Measurements from ENCODE around the gene HECW1. TPM values are rescaled to one million over a fixed set of nuclear protein-coding genes. Genes with fewer than 3 reads are reported as not detected.
"Not testable (repeated sequence)": the region's sequence is repeated elsewhere in the genome, so short reads cannot be mapped to it uniquely, and the experiment has no call there.

The HECW1 gene
- total RNA-seq, 1 experiment from 2014 or later = 18.3 TPM

GRCh38 chr7:43467406-43467805 lies 355.0 kb downstream of the HECW1 start:
- peak; percentile 23 for DNase-seq (ENCODE audit: low read depth)

- DNase-seq (ENCODE audit: low read depth) = no peak
These were observed 355.4 kb downstream of the HECW1 start for GRCh38 chr7:43467846-43468245.

GRCh38 chr7:43469051-43469450 lies 356.6 kb downstream of the HECW1 start:
- no peak for DNase-seq (ENCODE audit: low read depth)

GRCh38 chr7:43470110-43470509 lies 357.7 kb downstream of the HECW1 start:
- DNase-seq (ENCODE audit: low read depth) = no peak

GRCh38 chr7:43475983-43476382 lies 363.5 kb downstream of the HECW1 start:
- DNase-seq (ENCODE audit: low read depth) = no peak

- no peak for DNase-seq (ENCODE audit: low read depth)
These were observed 364.4 kb downstream of the HECW1 start for GRCh38 chr7:43476896-43477295.

GRCh38 chr7:43479042-43479441 lies 366.6 kb downstream of the HECW1 start:
- no peak for DNase-seq (ENCODE audit: low read depth)

- no peak for DNase-seq (ENCODE audit: low read depth)
These were observed 367.1 kb downstream of the HECW1 start for GRCh38 chr7:43479543-43479942.

- DNase-seq (ENCODE audit: low read depth) = no peak
These were observed 368.1 kb downstream of the HECW1 start for GRCh38 chr7:43480581-43480980.

- peak; percentile 67 for DNase-seq (ENCODE audit: low read depth)
These were observed 369.6 kb downstream of the HECW1 start for GRCh38 chr7:43481902-43482678.

GRCh38 chr7:43482679-43483252 lies 370.3 kb downstream of the HECW1 start:
- no peak for DNase-seq (ENCODE audit: low read depth)

- DNase-seq (ENCODE audit: low read depth) = no peak
These were observed 372.4 kb downstream of the HECW1 start for GRCh38 chr7:43484678-43485395.

- no peak for DNase-seq (ENCODE audit: low read depth)
These were observed 373.1 kb downstream of the HECW1 start for GRCh38 chr7:43485580-43485979.

- DNase-seq (ENCODE audit: low read depth) = not testable (repeated sequence)
These were observed 373.6 kb downstream of the HECW1 start for GRCh38 chr7:43486008-43486407.

- no peak for DNase-seq (ENCODE audit: low read depth)
These were observed 374.2 kb downstream of the HECW1 start for GRCh38 chr7:43486634-43487033.

GRCh38 chr7:43487731-43488073 lies 375.3 kb downstream of the HECW1 start:
- no peak for DNase-seq (ENCODE audit: low read depth)

- DNase-seq (ENCODE audit: low read depth) = no peak
These were observed 376.8 kb downstream of the HECW1 start for GRCh38 chr7:43489257-43489656.

GRCh38 chr7:43490016-43490415 lies 377.6 kb downstream of the HECW1 start:
- DNase-seq (ENCODE audit: low read depth) = no peak

GRCh38 chr7:43491123-43491522 lies 378.7 kb downstream of the HECW1 start:
- DNase-seq (ENCODE audit: low read depth) = no peak

GRCh38 chr7:43491984-43492383 lies 379.5 kb downstream of the HECW1 start:
- DNase-seq (ENCODE audit: low read depth) = peak; percentile 84

- DNase-seq (ENCODE audit: low read depth) = no peak
These were observed 380.4 kb downstream of the HECW1 start for GRCh38 chr7:43492896-43493295.

- no peak for DNase-seq (ENCODE audit: low read depth)
These were observed 383.1 kb downstream of the HECW1 start for GRCh38 chr7:43495572-43495971.

- DNase-seq (ENCODE audit: low read depth) = no peak
These were observed 384.1 kb downstream of the HECW1 start for GRCh38 chr7:43496596-43496995.
